ENCODE measurements around the gene PRLR.
"Not testable (repeated sequence)": the region's sequence is repeated elsewhere in the genome, so short reads cannot be mapped to it uniquely, and the experiment has no call there.

The PRLR gene

GRCh38 chr5:35253582-35253981, 23.3 kb upstream of the PRLR start:
- ChIA-PET POLR2A (no interaction called here), CTCF (no interaction called here)
- TF ChIP-seq ZNF384 (IDR thresholded peaks at IDR 0.05) (no peak), SUZ12 (IDR thresholded peaks at IDR 0.05) (no peak), LEF1 (IDR thresholded peaks at IDR 0.05; ENCODE audit: borderline replicate concordance) (no peak), NFRKB (IDR thresholded peaks at IDR 0.05) (no peak), L3MBTL2 (conservative IDR thresholded peaks at IDR 0.05) (no peak), BHLHE40 (IDR thresholded peaks at IDR 0.05; ENCODE audit: borderline replicate concordance) (no peak), ARNT (IDR thresholded peaks at IDR 0.05) (no peak)
- no peak for DNase-seq (ENCODE audit: extremely low spot score)

- ChIA-PET CTCF (no interaction called here), POLR2A (no interaction called here)
- no peak for DNase-seq (ENCODE audit: extremely low spot score)
- no peak for TF ChIP-seq ZNF384 (IDR thresholded peaks at IDR 0.05)
- TF ChIP-seq L3MBTL2 (conservative IDR thresholded peaks at IDR 0.05) = no peak
- TF ChIP-seq PKNOX1 (IDR thresholded peaks at IDR 0.05) = no peak
- no peak for TF ChIP-seq ELF4 (IDR thresholded peaks at IDR 0.05)
- no peak for TF ChIP-seq ARNT (IDR thresholded peaks at IDR 0.05)
- TF ChIP-seq CTBP1 (IDR thresholded peaks at IDR 0.05; ENCODE audit: borderline replicate concordance) = no peak
- no peak for TF ChIP-seq FOXA1 (IDR thresholded peaks at IDR 0.05)
- TF ChIP-seq SUZ12 (IDR thresholded peaks at IDR 0.05) = no peak
- TF ChIP-seq HDGF (IDR thresholded peaks at IDR 0.05; ENCODE audit: borderline replicate concordance) = no peak
- TF ChIP-seq BHLHE40 (IDR thresholded peaks at IDR 0.05; ENCODE audit: borderline replicate concordance) = no peak
- no peak for TF ChIP-seq NFRKB (IDR thresholded peaks at IDR 0.05)
- TF ChIP-seq LEF1 (IDR thresholded peaks at IDR 0.05; ENCODE audit: borderline replicate concordance) = no peak
- TF ChIP-seq SP1 (IDR thresholded peaks at IDR 0.05) = no peak
- TF ChIP-seq TARDBP (IDR thresholded peaks at IDR 0.05) = no peak
- no peak for TF ChIP-seq FOXM1 (IDR thresholded peaks at IDR 0.05; ENCODE audit: borderline replicate concordance)
These were observed 22.7 kb upstream of the PRLR start for GRCh38 chr5:35252963-35253362.

DNA sequence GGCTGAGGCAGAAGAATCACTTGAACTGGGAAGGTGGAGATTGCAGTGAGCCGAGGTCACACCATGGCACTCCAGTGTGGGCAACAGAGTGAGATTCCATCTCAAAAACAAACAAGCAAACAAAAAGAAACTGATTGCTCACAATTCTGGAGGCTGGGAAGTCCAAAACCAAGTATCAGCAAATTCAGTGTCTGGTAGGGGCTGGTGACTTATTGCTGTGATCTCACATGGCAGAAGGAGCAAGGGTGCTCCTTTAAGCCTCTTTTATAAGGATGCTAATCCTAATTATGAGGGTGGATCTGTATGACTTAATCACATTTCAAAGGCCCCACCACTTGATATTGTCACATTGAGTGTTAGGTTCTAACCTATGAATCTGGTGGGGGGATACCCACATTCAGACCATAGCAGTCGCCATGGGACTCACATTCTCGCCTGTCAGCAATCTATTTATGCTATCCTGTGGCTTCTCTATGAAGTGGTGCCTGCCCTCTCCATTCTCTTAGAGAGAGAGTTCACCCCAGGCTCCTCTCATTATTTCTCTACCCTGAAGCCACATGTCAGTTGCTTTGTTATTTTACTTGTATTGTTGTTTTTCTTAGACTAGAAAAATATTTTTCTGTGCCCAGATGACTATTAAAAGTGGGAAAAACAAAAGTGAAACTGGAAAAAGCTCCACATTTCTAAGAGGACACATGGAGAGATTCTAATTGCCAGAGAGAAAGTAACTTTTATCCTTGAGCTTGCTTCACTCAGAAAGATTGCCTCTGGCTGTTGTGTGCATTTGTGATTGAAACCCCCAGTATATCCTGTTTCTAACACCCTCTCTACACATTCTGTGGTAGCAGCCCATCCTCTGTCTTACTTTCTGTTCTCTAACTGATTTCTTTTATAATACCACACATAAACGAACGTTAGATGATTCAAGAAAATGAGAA, 18.8 kb upstream of the PRLR start:
- TF ChIP-seq HDGF (IDR thresholded peaks at IDR 0.05; ENCODE audit: borderline replicate concordance) (no peak), BHLHE40 (IDR thresholded peaks at IDR 0.05; ENCODE audit: borderline replicate concordance) (no peak), L3MBTL2 (conservative IDR thresholded peaks at IDR 0.05) (no peak), FOXK2 (IDR thresholded peaks at IDR 0.05) (no peak), CTBP1 (IDR thresholded peaks at IDR 0.05; ENCODE audit: borderline replicate concordance) (no peak), TARDBP (IDR thresholded peaks at IDR 0.05) (no peak), ARNT (IDR thresholded peaks at IDR 0.05) (no peak), SP1 (IDR thresholded peaks at IDR 0.05) (no peak)
- no peak for DNase-seq (ENCODE audit: extremely low spot score)
- ChIA-PET POLR2A (no interaction called here), CTCF (no interaction called here)

DNA sequence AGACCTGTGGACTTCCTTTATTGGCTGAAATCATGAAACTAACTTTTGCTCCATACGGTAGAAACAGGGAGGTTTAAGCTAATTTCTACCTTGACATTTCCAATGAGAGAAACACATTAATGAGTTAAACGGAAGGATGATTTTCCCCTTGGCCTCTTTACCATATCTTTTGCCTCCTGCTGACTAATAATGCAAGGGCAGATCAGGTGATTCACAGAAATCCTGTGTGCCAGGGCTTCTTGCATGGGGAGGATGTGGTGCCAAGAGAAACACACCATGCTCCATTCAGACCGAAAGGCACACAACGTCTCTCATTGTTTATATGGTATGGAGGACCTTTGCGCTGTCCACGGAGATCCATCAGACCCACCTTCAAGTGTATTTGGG, 17.4 kb upstream of the PRLR start:
- TF ChIP-seq NFRKB (IDR thresholded peaks at IDR 0.05) (no peak), SP1 (IDR thresholded peaks at IDR 0.05) (no peak)
- DNase-seq (ENCODE audit: extremely low spot score) = no peak
- CTCF ChIA-PET = no interaction called here
- POLR2A ChIA-PET = no interaction called here

DNA sequence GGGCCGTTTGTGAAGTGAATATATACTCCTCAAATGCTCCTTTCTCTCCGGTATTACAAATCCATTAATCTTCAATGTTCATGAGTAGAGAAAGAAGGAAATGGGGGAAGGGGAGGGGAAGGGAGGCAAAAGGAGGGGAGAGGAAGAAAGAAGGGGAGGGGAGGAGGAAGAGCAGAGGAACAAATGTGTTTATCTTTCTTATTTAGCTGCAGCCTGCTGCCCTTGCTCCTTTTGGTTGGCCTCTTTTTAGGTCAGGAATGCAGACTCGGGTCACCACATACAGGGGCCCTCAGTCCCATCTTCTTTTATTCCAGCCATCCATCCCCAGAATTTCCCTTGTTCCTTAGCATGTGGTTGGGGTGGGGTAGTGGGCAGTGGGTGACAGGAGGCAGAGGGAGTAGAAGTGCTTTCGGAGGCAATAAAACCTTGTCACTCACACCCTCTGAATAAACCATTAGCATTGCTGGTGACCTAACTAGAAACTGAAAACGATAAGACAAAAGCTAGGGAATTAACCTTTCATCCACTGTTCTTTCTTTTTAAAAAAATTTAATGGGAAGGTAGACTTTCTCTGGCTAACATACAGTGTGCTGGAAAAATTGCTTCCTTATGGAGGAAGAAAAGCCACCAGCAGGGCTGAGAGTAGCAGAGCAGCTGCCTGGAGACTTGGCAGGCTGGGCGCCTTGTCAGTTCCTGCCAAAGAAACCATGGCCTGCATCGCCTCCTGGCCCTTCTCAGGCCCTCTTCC, 16.8 kb upstream of the PRLR start:
- ChIA-PET CTCF (interaction anchor here (0.6 kb wide), 1 partner anchor 73 kb away, joined by 3 read pairs; no protein-coding TSS in a partner anchor), POLR2A (no interaction called here)
- no peak for DNase-seq (ENCODE audit: extremely low spot score)
- TF ChIP-seq TARDBP (IDR thresholded peaks at IDR 0.05) (no peak), ZNF384 (IDR thresholded peaks at IDR 0.05) (no peak)

GRCh38 chr5:35246411-35246810, 16.1 kb upstream of the PRLR start:
- ChIA-PET CTCF (interaction anchor here (0.6 kb wide), 1 partner anchor 72 kb away, joined by 3 read pairs; no protein-coding TSS in a partner anchor), POLR2A (no interaction called here)
- no peak for DNase-seq (ENCODE audit: extremely low spot score)
- TF ChIP-seq SUZ12 (IDR thresholded peaks at IDR 0.05) = no peak
- no peak for TF ChIP-seq ARNT (IDR thresholded peaks at IDR 0.05)
- TF ChIP-seq PKNOX1 (IDR thresholded peaks at IDR 0.05) = no peak
- TF ChIP-seq ZNF384 (IDR thresholded peaks at IDR 0.05) = no peak
- no peak for TF ChIP-seq L3MBTL2 (conservative IDR thresholded peaks at IDR 0.05)
- TF ChIP-seq NFRKB (IDR thresholded peaks at IDR 0.05) = no peak
- TF ChIP-seq FOXM1 (IDR thresholded peaks at IDR 0.05; ENCODE audit: borderline replicate concordance) = no peak
- TF ChIP-seq SP1 (IDR thresholded peaks at IDR 0.05) = no peak

DNA sequence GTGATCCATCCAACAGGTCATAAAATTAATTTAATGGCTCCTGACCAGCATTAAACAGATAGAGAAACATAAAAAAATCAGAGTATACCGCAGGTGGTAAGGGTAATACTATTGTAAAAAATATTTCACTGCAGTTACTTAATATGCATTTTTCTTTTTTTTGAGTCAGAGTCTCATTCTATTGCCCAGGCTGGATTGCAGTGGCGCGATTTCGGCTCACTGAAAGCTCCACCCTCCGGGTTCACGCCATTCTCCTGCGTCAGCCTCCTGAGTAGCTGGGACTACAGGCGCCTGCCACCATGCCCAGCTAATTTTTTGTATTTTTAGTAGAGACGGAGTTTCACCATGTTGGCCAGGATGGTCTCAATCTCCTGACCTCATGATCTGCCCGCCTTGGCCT, 15.1 kb upstream of the PRLR start:
- POLR2A ChIA-PET; DNase-seq (ENCODE audit: extremely low spot score); CTCF ChIA-PET: not testable (repeated sequence)
